ENCODE results near the gene LIM2.

- TF ChIP-seq, protein P1, sequence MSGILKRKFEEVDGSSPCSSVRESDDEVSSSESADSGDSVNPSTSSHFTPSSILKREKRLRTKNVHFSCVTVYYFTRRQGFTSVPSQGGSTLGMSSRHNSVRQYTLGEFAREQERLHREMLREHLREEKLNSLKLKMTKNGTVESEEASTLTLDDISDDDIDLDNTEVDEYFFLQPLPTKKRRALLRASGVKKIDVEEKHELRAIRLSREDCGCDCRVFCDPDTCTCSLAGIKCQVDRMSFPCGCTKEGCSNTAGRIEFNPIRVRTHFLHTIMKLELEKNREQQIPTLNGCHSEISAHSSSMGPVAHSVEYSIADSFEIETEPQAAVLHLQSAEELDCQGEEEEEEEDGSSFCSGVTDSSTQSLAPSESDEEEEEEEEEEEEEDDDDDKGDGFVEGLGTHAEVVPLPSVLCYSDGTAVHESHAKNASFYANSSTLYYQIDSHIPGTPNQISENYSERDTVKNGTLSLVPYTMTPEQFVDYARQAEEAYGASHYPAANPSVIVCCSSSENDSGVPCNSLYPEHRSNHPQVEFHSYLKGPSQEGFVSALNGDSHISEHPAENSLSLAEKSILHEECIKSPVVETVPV (CRISPR knock-in tag; IDR thresholded peaks at IDR 0.05), result no peak
- no peak for TF ChIP-seq POU6F1 (CRISPR knock-in tag; IDR thresholded peaks at IDR 0.05; ENCODE audit: borderline replicate concordance, low read depth)
- TF ChIP-seq RARB (CRISPR knock-in tag; IDR thresholded peaks at IDR 0.05), result no peak
- no peak for TF ChIP-seq ZFP3 (CRISPR knock-in tag; IDR thresholded peaks at IDR 0.05)
- TF ChIP-seq CREB5 (CRISPR knock-in tag; IDR thresholded peaks at IDR 0.05; ENCODE audit: low read depth), result no peak
- no peak for TF ChIP-seq TOX (CRISPR knock-in tag; IDR thresholded peaks at IDR 0.05; ENCODE audit: borderline replicate concordance)
These were observed 4.9 kb upstream of the LIM2 start for GRCh38 chr19:51392701-51393100.

Measured in SK-N-SH treated with all-trans-retinoic acid at 6 μM for 48 hours (cell line).